Fibroblast of the aortic adventitia (primary cell): ENCODE measurements around the gene SLC1A7. TPM values are rescaled to one million over a fixed set of nuclear protein-coding genes. Genes with fewer than 3 reads are reported as not detected.

ENCODE experiments used
- DNase-seq: peaks from one replicate; pipeline ENCODE4 v3.0.0-alpha.2; 2010; ENCODE audit warnings: low read depth
- H3K4me3 ChIP-seq: 2 replicates; pipeline ENCODE4 v1.5.1; 2011; ENCODE audit warnings: low read depth, mild to moderate bottlenecking, control low read depth, low read length, moderate library complexity
- CTCF ChIP-seq: IDR thresholded peaks from 2 replicates; pipeline ENCODE4 v1.5.1; 2011; ENCODE audit warnings: mild to moderate bottlenecking, low read length, control low read depth, inconsistent platforms; ENCODE audit not compliant: insufficient read depth
- total RNA-seq: library from RNA; depleted of rRNA; stranded (reverse); fragments of >200 nt; gene quantifications from 2 replicates; pipeline ENCODE4 v1.2.3, GENCODE V29; 2012; ENCODE audit warnings: low replicate concordance

Gene SLC1A7
- total RNA-seq, 1 donor: 3.8 TPM

- H3K4me3 ChIP-seq: no peak overlapping the region
- DNase-seq: no peak
- TF ChIP-seq CTCF: no peak
Measured at GRCh38 chr1:53131590-53131938, 10.9 kb downstream of the SLC1A7 start.

- H3K4me3 ChIP-seq: no peak overlapping the region
- no peak for TF ChIP-seq CTCF
- DNase-seq: no peak
Measured at GRCh38 chr1:53130878-53131589, 11.4 kb downstream of the SLC1A7 start.

GRCh38 chr1:53130598-53130877, 11.9 kb downstream of the SLC1A7 start:
- TF ChIP-seq CTCF: no peak
- no peak overlapping the region for H3K4me3 ChIP-seq
- DNase-seq: no peak

- no peak for TF ChIP-seq CTCF
- no peak overlapping the region for H3K4me3 ChIP-seq
- DNase-seq: no peak
Measured at GRCh38 chr1:53129891-53130597, 12.4 kb downstream of the SLC1A7 start.

DNA sequence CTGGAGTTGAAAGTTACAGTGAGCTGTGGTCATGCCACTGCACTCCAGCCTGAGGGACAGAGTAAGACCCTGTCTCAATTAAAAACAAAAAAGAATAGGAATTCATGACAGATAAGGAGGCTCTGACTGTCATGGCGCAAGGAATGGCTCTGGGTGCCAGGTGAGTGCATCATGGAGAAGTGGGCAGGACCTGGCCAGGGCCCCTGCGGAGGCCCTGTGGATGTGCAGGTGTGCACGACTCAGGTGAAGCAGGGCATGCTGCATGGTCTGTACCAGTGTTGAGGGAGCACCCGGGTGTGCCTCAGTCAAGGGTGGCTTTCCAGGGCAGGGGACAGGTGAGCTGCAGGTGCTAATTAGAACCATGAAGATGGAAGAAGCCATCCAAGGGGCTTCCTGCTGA, 14.0 kb downstream of the SLC1A7 start:
- no peak overlapping the region for H3K4me3 ChIP-seq
- TF ChIP-seq CTCF: no peak
- DNase-seq: no peak

- H3K4me3 ChIP-seq: no peak overlapping the region
- DNase-seq: no peak
- TF ChIP-seq CTCF: no peak
Measured at GRCh38 chr1:53127546-53127945, 14.9 kb downstream of the SLC1A7 start.

GRCh38 chr1:53126495-53126894, 15.9 kb downstream of the SLC1A7 start:
- no peak for TF ChIP-seq CTCF
- no peak for DNase-seq
- H3K4me3 ChIP-seq: no peak overlapping the region
